Left ventricle myocardium inferior (tissue), 1 donor: ENCODE data around the gene PIP5K1C. TPM values are rescaled to one million over a fixed set of nuclear protein-coding genes. Genes with fewer than 3 reads are reported as not detected.

Experiments
- DNase-seq: peaks from one replicate; pipeline ENCODE4 v3.0.0-alpha.2; 2020
- H3K27ac ChIP-seq: fragments of 200-600 bp; replicated peaks from 2 replicates; pipeline ENCODE4 v1.8.0; 2021
- H3K27me3 ChIP-seq: fragments of 200-600 bp; 2 replicates; pipeline ENCODE4 v1.8.0; 2021; ENCODE audit warnings: low read depth
- H3K36me3 ChIP-seq: fragments of 200-600 bp; 2 replicates; pipeline ENCODE4 v1.8.0; 2021
- H3K4me1 ChIP-seq: fragments of 200-600 bp; 2 replicates; pipeline ENCODE4 v1.8.0; 2021
- H3K4me3 ChIP-seq: fragments of 200-600 bp; 2 replicates; pipeline ENCODE4 v1.8.0; 2021; ENCODE audit warnings: mild to moderate bottlenecking, moderate library complexity
- H3K9me3 ChIP-seq: fragments of 200-600 bp; replicated peaks from 2 replicates; pipeline ENCODE4 v1.8.0; 2021
- CTCF ChIP-seq: fragments of 200-600 bp; IDR thresholded peaks from 2 replicates; pipeline ENCODE4 v1.8.0; 2021; ENCODE audit warnings: antibody characterized with exemption, mild to moderate bottlenecking, borderline replicate concordance
- intact Hi-C: fragments of 100-400 bp; cut with micrococcal nuclease; formaldehyde crosslinking; loops from one replicate; pipeline ENCODE4 v1.11.0; 2022
- long read RNA-seq: library from polyadenylated mRNA; unstranded; transcript quantifications from one replicate; pipeline ENCODE4 v2.0.0, GENCODE V29; 2021
- total RNA-seq: library from RNA; stranded (reverse); fragmentation: NEBNext Ultra II Directional; extraction: Animal tissue kit (Norgen Biotek cat#: 25700); gene quantifications from one replicate; pipeline ENCODE4 v1.2.1, GENCODE V29; 2021
- donor health status: DM: no; HTN: yes; CAD: no; lungs with severe emphysema.

The PIP5K1C gene
- total RNA-seq: 31.6 TPM
- long read RNA-seq, full-length matches to known transcripts: 19 of 67 reads
- long read RNA-seq, partial matches to known transcripts: 11 of 67 reads
- long read RNA-seq, other reads (novel, unspliced or antisense): 37 of 67 reads

GRCh38 chr19:3700242-3701032 is at the start of gene PIP5K1C:
PIP5K1C (minus strand) TSS chr19:3700468; CDS start chr19:3700390, 78 bp downstream.
- Histone ChIP-seq H3K36me3 (peaks cover 2% of the 10 kb centered on the region), H3K9me3 (no peaks in the 10 kb centered on the region), H3K27ac (peak within 1 kb of the TSS; percentile 93), H3K4me3 (peak within 1 kb of the TSS; percentile 94), H3K27me3 (peaks cover 7% of the 10 kb centered on the region), H3K4me1 (peaks cover 34% of the 10 kb centered on the region)
- intact Hi-C loops: loop anchor here (5.0 kb wide), 1 partner anchor 33 kb away; no protein-coding TSS in a partner anchor
- DNase-seq: peak; percentile 91
- peak; percentile 87 for TF ChIP-seq CTCF

- Histone ChIP-seq H3K4me1 (no peaks in the 10 kb centered on the region), H3K36me3 (peaks cover 44% of the 10 kb centered on the region), H3K27me3 (peaks cover 19% of the 10 kb centered on the region), H3K27ac (no peak overlapping the region), H3K4me3 (no peak overlapping the region), H3K9me3 (no peaks in the 10 kb centered on the region)
- intact Hi-C loops: no loop called here
- no peak for DNase-seq
- no peak for TF ChIP-seq CTCF
These were observed 48.7 kb upstream of the PIP5K1C start for GRCh38 chr19:3748965-3749364.

- no peak for TF ChIP-seq CTCF
- Histone ChIP-seq H3K27ac (no peak overlapping the region), H3K27me3 (peaks cover 19% of the 10 kb centered on the region), H3K9me3 (no peaks in the 10 kb centered on the region), H3K36me3 (peaks cover 19% of the 10 kb centered on the region), H3K4me1 (no peaks in the 10 kb centered on the region), H3K4me3 (no peak overlapping the region)
- intact Hi-C loops: no loop called here
- DNase-seq: no peak
These were observed 46.2 kb upstream of the PIP5K1C start for GRCh38 chr19:3746371-3747056.

- Histone ChIP-seq H3K9me3 (no peaks in the 10 kb centered on the region), H3K4me1 (no peaks in the 10 kb centered on the region), H3K4me3 (no peak overlapping the region), H3K27me3 (peaks cover 19% of the 10 kb centered on the region), H3K27ac (no peak overlapping the region), H3K36me3 (peaks cover 9% of the 10 kb centered on the region)
- DNase-seq: no peak
- intact Hi-C loops: no loop called here
- TF ChIP-seq CTCF: no peak
These were observed 45.2 kb upstream of the PIP5K1C start for GRCh38 chr19:3745363-3746045.

GRCh38 chr19:3743486-3743885 is 43.2 kb upstream of the PIP5K1C start:
- intact Hi-C loops: no loop called here
- no peak for TF ChIP-seq CTCF
- Histone ChIP-seq H3K36me3 (no peaks in the 10 kb centered on the region), H3K4me3 (no peak overlapping the region), H3K27me3 (peaks cover 24% of the 10 kb centered on the region), H3K27ac (no peak overlapping the region), H3K4me1 (no peaks in the 10 kb centered on the region), H3K9me3 (no peaks in the 10 kb centered on the region)
- DNase-seq: no peak
